SIG-M5 treated with dmso at 0.1 percent for 504 hours (cell line): Measurements from ENCODE around the gene SCOC.
"Not testable (repeated sequence)": the region's sequence is repeated elsewhere in the genome, so short reads cannot be mapped to it uniquely, and the experiment has no call there.

ENCODE experiments used
- DNase-seq: peaks from one replicate; lab custom pipeline; 2025; ENCODE audit not compliant: unreplicated experiment; lab: John Stamatoyannopoulos, UW

Gene SCOC

GRCh38 chr4:140359562-140360427, 13.7 kb upstream of the SCOC start:
- peak; percentile 63 for DNase-seq

- no peak for DNase-seq
Measured at GRCh38 chr4:140361099-140361498, 12.3 kb upstream of the SCOC start.

GRCh38 chr4:140363051-140363450, 10.4 kb upstream of the SCOC start:
- DNase-seq: no peak

- DNase-seq: no peak
Measured at GRCh38 chr4:140363558-140363957, 9.9 kb upstream of the SCOC start.

- DNase-seq: no peak
Measured at GRCh38 chr4:140367738-140368137, 5.7 kb upstream of the SCOC start.

GRCh38 chr4:140368686-140369085, 4.8 kb upstream of the SCOC start:
- DNase-seq: no peak

- DNase-seq: peak; percentile 72
Measured at GRCh38 chr4:140372751-140373327, 607 bp upstream of the SCOC start.

GRCh38 chr4:140374130-140374477, 658 bp downstream of the SCOC start:
- DNase-seq: peak; percentile 25

GRCh38 chr4:140382732-140383131, 9.3 kb downstream of the SCOC start:
- DNase-seq: no peak

- no peak for DNase-seq
Measured at GRCh38 chr4:140388015-140388414, 14.6 kb downstream of the SCOC start.

GRCh38 chr4:140395668-140396067, 22.2 kb downstream of the SCOC start:
- DNase-seq: no peak

GRCh38 chr4:140400111-140400510, 26.7 kb downstream of the SCOC start:
- no peak for DNase-seq

- DNase-seq: no peak
Measured at GRCh38 chr4:140406292-140406691, 32.8 kb downstream of the SCOC start.

GRCh38 chr4:140408974-140409373, 35.5 kb downstream of the SCOC start:
- no peak for DNase-seq

GRCh38 chr4:140413130-140413969, 39.9 kb downstream of the SCOC start:
- not testable (repeated sequence) for DNase-seq

GRCh38 chr4:140423106-140423505, 49.7 kb downstream of the SCOC start:
- no peak for DNase-seq

GRCh38 chr4:140426610-140427105, 53.2 kb downstream of the SCOC start:
- DNase-seq: no peak

GRCh38 chr4:140427106-140427918, 53.9 kb downstream of the SCOC start, which contains the start of gene CLGN:
Gene CLGN, minus strand, starts transcription at chr4:140427648. Its CDS starts 14,570 bp downstream, at chr4:140413078.
- peak; percentile 60 for DNase-seq

GRCh38 chr4:140427919-140428471, 54.5 kb downstream of the SCOC start:
- peak; percentile 33 for DNase-seq
